Progenitor cell of endocrine pancreas (in vitro differentiated cells): ENCODE measurements around the gene UBC. TPM values are rescaled to one million over a fixed set of nuclear protein-coding genes. Genes with fewer than 3 reads are reported as not detected.
A peak's percentile ranks its signal among the peaks of the same experiment; 100 is the strongest.
"Not testable (repeated sequence)": the region's sequence is repeated elsewhere in the genome, so short reads cannot be mapped to it uniquely, and the experiment has no call there.

ENCODE experiments used
- DNase-seq: peaks from one replicate; pipeline ENCODE4 v3.0.0; 2021; ENCODE audit warnings: low spot score; ENCODE audit not compliant: unreplicated experiment
- H3K27ac Mint-ChIP-seq: 2 replicates; pipeline ENCODE4 v1.8.0; 2021; ENCODE audit warnings: mild to moderate bottlenecking, moderate library complexity, mixed read lengths
- H3K27me3 Mint-ChIP-seq: 2 replicates; pipeline ENCODE4 v1.8.0; 2021; ENCODE audit warnings: mixed read lengths
- H3K36me3 Mint-ChIP-seq: 2 replicates; pipeline ENCODE4 v1.8.0; 2022; ENCODE audit warnings: mixed read lengths; ENCODE audit not compliant: insufficient read depth
- H3K4me1 Mint-ChIP-seq: 2 replicates; pipeline ENCODE4 v1.8.0; 2021; ENCODE audit warnings: low read depth, mixed read lengths
- H3K4me3 Mint-ChIP-seq: 2 replicates; pipeline ENCODE4 v1.8.0; 2021; ENCODE audit warnings: low read depth, mild to moderate bottlenecking, moderate library complexity, mixed read lengths
- H3K9me3 Mint-ChIP-seq: 2 replicates; pipeline ENCODE4 v1.8.0; 2021; ENCODE audit warnings: low read depth, mixed read lengths
- CTCF ChIP-seq: fragments of 200-600 bp; sonication (generic); IDR thresholded peaks from one replicate; pipeline ENCODE4 v1.5.0; 2021; ENCODE audit warnings: antibody characterized with exemption, mild to moderate bottlenecking; ENCODE audit not compliant: unreplicated experiment
- total RNA-seq: library from RNA; stranded (reverse); gene quantifications from 2 replicates; pipeline ENCODE4 v1.2.1, GENCODE V29; 2021

UBC gene
- total RNA-seq, 1 donor from 2014 or later, result 645 TPM

- DNase-seq, result peak; percentile 95
- H3K9me3 Mint-ChIP-seq, result no peaks in the 10 kb centered on the region
- TF ChIP-seq CTCF, result no peak
- peaks cover 4% of the 10 kb centered on the region for H3K4me1 Mint-ChIP-seq
- H3K36me3 Mint-ChIP-seq, result no peaks in the 10 kb centered on the region
- H3K27me3 Mint-ChIP-seq, result no peaks in the 10 kb centered on the region
- peak overlapping the region; percentile 99 for H3K27ac Mint-ChIP-seq
- H3K4me3 Mint-ChIP-seq, result peak overlapping the region; percentile 88
Measured at GRCh38 chr12:124927201-124928094, 13.0 kb upstream of the UBC start.

- H3K27ac Mint-ChIP-seq, H3K4me3 Mint-ChIP-seq, H3K36me3 Mint-ChIP-seq, H3K27me3 Mint-ChIP-seq, DNase-seq, H3K9me3 Mint-ChIP-seq, H3K4me1 Mint-ChIP-seq: not testable (repeated sequence)
Measured at GRCh38 chr12:124925782-124926181, 11.3 kb upstream of the UBC start.

- Mint-ChIP-seq H3K4me3 (no peak overlapping the region), H3K27ac (no peak overlapping the region), H3K36me3 (no peaks in the 10 kb centered on the region), H3K4me1 (peaks cover 12% of the 10 kb centered on the region), H3K9me3 (no peaks in the 10 kb centered on the region), H3K27me3 (no peaks in the 10 kb centered on the region)
- TF ChIP-seq CTCF, result no peak
- DNase-seq, result no peak
Measured at GRCh38 chr12:124925117-124925516, 10.7 kb upstream of the UBC start.

GRCh38 chr12:124923905-124924734 is 9.7 kb upstream of the UBC start:
- H3K27ac Mint-ChIP-seq, result no peak overlapping the region
- no peaks in the 10 kb centered on the region for H3K27me3 Mint-ChIP-seq
- no peak overlapping the region for H3K4me3 Mint-ChIP-seq
- H3K4me1 Mint-ChIP-seq, result peaks cover 18% of the 10 kb centered on the region
- H3K36me3 Mint-ChIP-seq, result no peaks in the 10 kb centered on the region
- TF ChIP-seq CTCF, result no peak
- H3K9me3 Mint-ChIP-seq, result no peaks in the 10 kb centered on the region
- no peak for DNase-seq

- no peak for DNase-seq
- Mint-ChIP-seq H3K9me3 (no peaks in the 10 kb centered on the region), H3K27ac (peak overlapping the region; percentile 99), H3K36me3 (no peaks in the 10 kb centered on the region), H3K4me1 (peaks cover 25% of the 10 kb centered on the region), H3K27me3 (no peaks in the 10 kb centered on the region), H3K4me3 (peak overlapping the region; percentile 61)
- TF ChIP-seq CTCF, result no peak
Measured at GRCh38 chr12:124921200-124922031, 7.0 kb upstream of the UBC start.
